Glutamatergic neuron (in vitro differentiated cells): ENCODE data around the gene COL28A1. TPM values are rescaled to one million over a fixed set of nuclear protein-coding genes. Genes with fewer than 3 reads are reported as not detected.
"Not testable (repeated sequence)": the region's sequence is repeated elsewhere in the genome, so short reads cannot be mapped to it uniquely, and the experiment has no call there.

Source experiments
- DNase-seq: peaks from one replicate; pipeline ENCODE4 v3.0.0; 2022
- H3K27ac Mint-ChIP-seq: one replicate; pipeline ENCODE4 v1.8.0; 2020; ENCODE audit warnings: mild to moderate bottlenecking, mixed read lengths, inconsistent platforms; ENCODE audit not compliant: unreplicated experiment
- H3K27me3 Mint-ChIP-seq: one replicate; pipeline ENCODE4 v1.8.0; 2020; ENCODE audit warnings: mild to moderate bottlenecking, moderate library complexity, mixed read lengths, inconsistent platforms; ENCODE audit not compliant: unreplicated experiment
- H3K36me3 Mint-ChIP-seq: one replicate; pipeline ENCODE4 v1.8.0; 2020; ENCODE audit warnings: mild to moderate bottlenecking, mixed read lengths, inconsistent platforms; ENCODE audit not compliant: unreplicated experiment
- H3K4me1 Mint-ChIP-seq: one replicate; pipeline ENCODE4 v1.8.0; 2020; ENCODE audit warnings: mild to moderate bottlenecking, low read depth, mixed read lengths, inconsistent platforms; ENCODE audit not compliant: unreplicated experiment
- H3K4me3 Mint-ChIP-seq: one replicate; pipeline ENCODE4 v1.8.0; 2020; ENCODE audit warnings: mild to moderate bottlenecking, mixed read lengths, inconsistent platforms; ENCODE audit not compliant: unreplicated experiment
- H3K9me3 Mint-ChIP-seq: one replicate; pipeline ENCODE4 v1.8.0; 2020; ENCODE audit warnings: mild to moderate bottlenecking, moderate library complexity, mixed read lengths, inconsistent platforms; ENCODE audit not compliant: unreplicated experiment
- total RNA-seq: library from RNA; stranded (reverse); fragmentation: NEBNext Ultra II Directional; extraction: Animal tissue kit (Norgen Biotek cat#: 25700); gene quantifications from one replicate; pipeline ENCODE4 v1.2.1, GENCODE V29; 2021; ENCODE audit not compliant: unreplicated experiment
- TF ChIP-seq, protein P1 (sequence below): fragments of 200-600 bp; sonication (generic); IDR thresholded peaks from one replicate; pipeline ENCODE4 v1.5.0; 2021; ENCODE audit not compliant: partially characterized antibody, unreplicated experiment

Gene COL28A1
- total RNA-seq, 1 donor from 2014 or later, result 0.39 TPM

- DNase-seq, result no peak
- Mint-ChIP-seq H3K27ac (no peak overlapping the region), H3K36me3 (no peaks in the 10 kb centered on the region), H3K9me3 (no peaks in the 10 kb centered on the region), H3K27me3 (no peaks in the 10 kb centered on the region), H3K4me1 (peaks cover 8% of the 10 kb centered on the region), H3K4me3 (no peak overlapping the region)
- TF ChIP-seq, protein P1, sequence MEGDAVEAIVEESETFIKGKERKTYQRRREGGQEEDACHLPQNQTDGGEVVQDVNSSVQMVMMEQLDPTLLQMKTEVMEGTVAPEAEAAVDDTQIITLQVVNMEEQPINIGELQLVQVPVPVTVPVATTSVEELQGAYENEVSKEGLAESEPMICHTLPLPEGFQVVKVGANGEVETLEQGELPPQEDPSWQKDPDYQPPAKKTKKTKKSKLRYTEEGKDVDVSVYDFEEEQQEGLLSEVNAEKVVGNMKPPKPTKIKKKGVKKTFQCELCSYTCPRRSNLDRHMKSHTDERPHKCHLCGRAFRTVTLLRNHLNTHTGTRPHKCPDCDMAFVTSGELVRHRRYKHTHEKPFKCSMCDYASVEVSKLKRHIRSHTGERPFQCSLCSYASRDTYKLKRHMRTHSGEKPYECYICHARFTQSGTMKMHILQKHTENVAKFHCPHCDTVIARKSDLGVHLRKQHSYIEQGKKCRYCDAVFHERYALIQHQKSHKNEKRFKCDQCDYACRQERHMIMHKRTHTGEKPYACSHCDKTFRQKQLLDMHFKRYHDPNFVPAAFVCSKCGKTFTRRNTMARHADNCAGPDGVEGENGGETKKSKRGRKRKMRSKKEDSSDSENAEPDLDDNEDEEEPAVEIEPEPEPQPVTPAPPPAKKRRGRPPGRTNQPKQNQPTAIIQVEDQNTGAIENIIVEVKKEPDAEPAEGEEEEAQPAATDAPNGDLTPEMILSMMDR, result no peak
Measured at GRCh38 chr7:7563813-7564212, 28.1 kb upstream of the COL28A1 start.

GRCh38 chr7:7563269-7563668 lies 27.6 kb upstream of the COL28A1 start:
- no peak for DNase-seq
- TF ChIP-seq, protein P1, result no peak
- Mint-ChIP-seq H3K4me3 (no peak overlapping the region), H3K27ac (no peak overlapping the region), H3K27me3 (no peaks in the 10 kb centered on the region), H3K36me3 (peaks cover 3% of the 10 kb centered on the region), H3K9me3 (no peaks in the 10 kb centered on the region), H3K4me1 (peaks cover 4% of the 10 kb centered on the region)

- H3K27ac Mint-ChIP-seq, result no peak overlapping the region
- H3K4me3 Mint-ChIP-seq, result no peak overlapping the region
- H3K36me3 Mint-ChIP-seq, result peaks cover 9% of the 10 kb centered on the region
- DNase-seq, result no peak
- TF ChIP-seq, protein P1, result no peak
- no peaks in the 10 kb centered on the region for H3K4me1 Mint-ChIP-seq
- no peaks in the 10 kb centered on the region for H3K27me3 Mint-ChIP-seq
- H3K9me3 Mint-ChIP-seq, result peaks cover under 1% of the 10 kb centered on the region
Measured at GRCh38 chr7:7562736-7563135, 27.1 kb upstream of the COL28A1 start.

- not testable (repeated sequence) for H3K9me3 Mint-ChIP-seq, H3K27ac Mint-ChIP-seq, H3K4me1 Mint-ChIP-seq, H3K4me3 Mint-ChIP-seq, DNase-seq, H3K27me3 Mint-ChIP-seq
- peaks cover 12% of the 10 kb centered on the region for H3K36me3 Mint-ChIP-seq
Measured at GRCh38 chr7:7561591-7561990, 25.9 kb upstream of the COL28A1 start.

DNA sequence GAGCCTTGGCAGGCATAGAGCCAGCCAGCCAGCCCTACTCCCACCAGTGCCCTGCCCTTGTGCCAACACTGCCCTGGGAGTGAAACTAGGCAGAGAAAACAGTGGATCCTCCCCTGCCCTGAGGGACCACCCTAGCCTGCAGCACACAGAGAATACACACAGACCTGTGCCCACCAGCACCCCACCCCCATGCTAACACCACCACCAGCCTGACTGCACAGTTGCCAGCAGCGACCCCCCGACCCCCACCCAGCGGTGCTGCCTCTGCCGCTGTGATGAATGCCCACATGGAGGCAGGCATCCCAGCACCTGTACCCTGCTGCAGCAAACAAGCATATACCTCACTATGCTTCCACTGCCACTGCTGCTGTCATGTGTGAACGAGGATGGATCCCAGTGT lies 21.6 kb upstream of the COL28A1 start:
- no peak for DNase-seq
- Mint-ChIP-seq H3K4me1 (no peaks in the 10 kb centered on the region), H3K27me3 (peaks cover 2% of the 10 kb centered on the region), H3K4me3 (no peak overlapping the region), H3K27ac (no peak overlapping the region), H3K36me3 (peaks cover 12% of the 10 kb centered on the region), H3K9me3 (peaks cover 3% of the 10 kb centered on the region)
- TF ChIP-seq, protein P1, result no peak

DNA sequence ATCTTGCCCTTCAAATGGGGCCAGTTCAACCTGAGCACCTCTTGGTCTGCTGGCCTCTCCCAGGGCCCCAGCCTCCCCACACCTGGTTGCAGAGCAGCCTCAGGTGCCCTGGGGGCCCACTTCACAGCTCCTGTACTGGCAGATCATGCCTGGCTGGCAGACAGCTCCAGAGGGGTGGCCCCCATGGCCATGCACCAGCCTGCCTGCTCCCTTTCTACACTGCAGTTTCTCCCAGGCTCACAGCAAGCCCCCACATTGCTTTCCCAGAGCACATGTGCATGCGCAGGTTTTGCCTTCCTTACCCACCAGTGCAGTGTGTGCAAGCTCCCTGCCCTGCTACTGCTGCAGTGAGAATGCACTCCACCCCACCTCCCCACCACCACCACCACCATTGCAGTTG lies 21.2 kb upstream of the COL28A1 start:
- no peaks in the 10 kb centered on the region for H3K4me1 Mint-ChIP-seq
- peaks cover 2% of the 10 kb centered on the region for H3K27me3 Mint-ChIP-seq
- TF ChIP-seq, protein P1, result no peak
- no peak overlapping the region for H3K4me3 Mint-ChIP-seq
- peaks cover 3% of the 10 kb centered on the region for H3K9me3 Mint-ChIP-seq
- DNase-seq, result no peak
- H3K27ac Mint-ChIP-seq, result no peak overlapping the region
- peaks cover 12% of the 10 kb centered on the region for H3K36me3 Mint-ChIP-seq
